Raji (cell line): ENCODE measurements around the gene SCARF1.

Experiments
- POLR2A ChIP-seq: IDR thresholded peaks from 2 replicates; pipeline ENCODE4 v1.6.1; 2011; ENCODE audit warnings: low read depth, low read length, control low read depth; ENCODE audit not compliant: insufficient read depth

SCARF1 gene

GRCh38 chr17:1623057-1623630 lies 22.4 kb downstream of the SCARF1 start:
- no peak for TF ChIP-seq POLR2A

GRCh38 chr17:1621273-1621954 lies 24.1 kb downstream of the SCARF1 start:
- no peak for TF ChIP-seq POLR2A

- no peak for TF ChIP-seq POLR2A
Observed at GRCh38 chr17:1620486-1620885, 25.0 kb downstream of the SCARF1 start.

- TF ChIP-seq POLR2A = no peak
Observed at GRCh38 chr17:1617620-1618174, 27.8 kb downstream of the SCARF1 start.

- TF ChIP-seq POLR2A = no peak
Observed at GRCh38 chr17:1616101-1616500, 29.4 kb downstream of the SCARF1 start.

GRCh38 chr17:1612400-1612799 lies 33.1 kb downstream of the SCARF1 start:
- TF ChIP-seq POLR2A = no peak

- TF ChIP-seq POLR2A = no peak
Observed at GRCh38 chr17:1611715-1612114, 33.8 kb downstream of the SCARF1 start.

- no peak for TF ChIP-seq POLR2A
Observed at GRCh38 chr17:1608676-1609075, 36.9 kb downstream of the SCARF1 start.

GRCh38 chr17:1607971-1608320 lies 37.6 kb downstream of the SCARF1 start:
- TF ChIP-seq POLR2A = no peak

GRCh38 chr17:1606352-1606985 lies 39.1 kb downstream of the SCARF1 start:
- TF ChIP-seq POLR2A = no peak

GRCh38 chr17:1605681-1606351 lies 39.7 kb downstream of the SCARF1 start:
- TF ChIP-seq POLR2A = no peak

- no peak for TF ChIP-seq POLR2A
Observed at GRCh38 chr17:1604831-1605528, 40.6 kb downstream of the SCARF1 start.

- TF ChIP-seq POLR2A = no peak
Observed at GRCh38 chr17:1601571-1601970, 44.0 kb downstream of the SCARF1 start.

GRCh38 chr17:1598399-1599095 lies 47.0 kb downstream of the SCARF1 start:
- no peak for TF ChIP-seq POLR2A

GRCh38 chr17:1597861-1598342 lies 47.6 kb downstream of the SCARF1 start:
- no peak for TF ChIP-seq POLR2A

- TF ChIP-seq POLR2A = no peak
Observed at GRCh38 chr17:1593630-1593931, 52.0 kb downstream of the SCARF1 start.
